IPS-18c (cell line): Measurements from ENCODE around the gene VCP.

Source experiments
- H3K4me3 ChIP-seq: 2 replicates; pipeline ENCODE4 v1.7.0; 2013; ENCODE audit warnings: low read depth, mild to moderate bottlenecking, low read length, moderate library complexity; ENCODE audit not compliant: insufficient read depth
- H3K9me3 ChIP-seq: one replicate; pipeline ENCODE4 v1.6.1; 2013; ENCODE audit warnings: mild to moderate bottlenecking, low read length, moderate library complexity; ENCODE audit not compliant: control insufficient read depth, insufficient read depth

Gene VCP

GRCh38 chr9:35074791-35075190, 2.4 kb upstream of the VCP start:
- no peaks in the 10 kb centered on the region for H3K9me3 ChIP-seq

GRCh38 chr9:35074141-35074540, 1.7 kb upstream of the VCP start:
- no peak overlapping the region for H3K4me3 ChIP-seq

More at GRCh38 chr9:35074791-35075190, 2.4 kb upstream of the VCP start:
- H3K4me3 ChIP-seq: no peak overlapping the region

GRCh38 chr9:35073279-35073612, 821 bp upstream of the VCP start:
- Histone ChIP-seq H3K9me3 (no peaks in the 10 kb centered on the region), H3K4me3 (no peak overlapping the region; the same call in 1 of the 2 replicates)

More at GRCh38 chr9:35074141-35074540, 1.7 kb upstream of the VCP start:
- no peaks in the 10 kb centered on the region for H3K9me3 ChIP-seq

GRCh38 chr9:35071814-35072460, 488 bp downstream of the VCP start:
- peak overlapping the region; percentile 98 for H3K4me3 ChIP-seq

GRCh38 chr9:35070823-35071813, 1.3 kb downstream of the VCP start:
- H3K4me3 ChIP-seq: peak overlapping the region; percentile 98

More at GRCh38 chr9:35071814-35072460, 488 bp downstream of the VCP start:
- H3K9me3 ChIP-seq: no peaks in the 10 kb centered on the region

GRCh38 chr9:35069020-35069419, 3.4 kb downstream of the VCP start:
- Histone ChIP-seq H3K4me3 (no peak overlapping the region), H3K9me3 (no peaks in the 10 kb centered on the region)

More at GRCh38 chr9:35070823-35071813, 1.3 kb downstream of the VCP start:
- H3K9me3 ChIP-seq: no peaks in the 10 kb centered on the region

- Histone ChIP-seq H3K4me3 (no peak overlapping the region), H3K9me3 (no peaks in the 10 kb centered on the region)
Measured at GRCh38 chr9:35067056-35067455, 5.4 kb downstream of the VCP start.

GRCh38 chr9:35060548-35061207, 11.7 kb downstream of the VCP start:
- Histone ChIP-seq H3K9me3 (no peaks in the 10 kb centered on the region), H3K4me3 (no peak overlapping the region)

- H3K9me3 ChIP-seq: no peaks in the 10 kb centered on the region
- H3K4me3 ChIP-seq: no peak overlapping the region
Measured at GRCh38 chr9:35059438-35059837, 13.0 kb downstream of the VCP start.

- no peak overlapping the region for H3K4me3 ChIP-seq
- H3K9me3 ChIP-seq: no peaks in the 10 kb centered on the region
Measured at GRCh38 chr9:35057271-35057620, 15.2 kb downstream of the VCP start.

GRCh38 chr9:35056571-35057270, 15.7 kb downstream of the VCP start:
- Histone ChIP-seq H3K9me3 (no peaks in the 10 kb centered on the region), H3K4me3 (no peak overlapping the region)

- no peak overlapping the region for H3K4me3 ChIP-seq
- H3K9me3 ChIP-seq: no peaks in the 10 kb centered on the region
Measured at GRCh38 chr9:35054871-35055644, 17.4 kb downstream of the VCP start.

GRCh38 chr9:35054185-35054835, 18.1 kb downstream of the VCP start:
- Histone ChIP-seq H3K4me3 (no peak overlapping the region), H3K9me3 (no peaks in the 10 kb centered on the region)

- Histone ChIP-seq H3K9me3 (no peaks in the 10 kb centered on the region), H3K4me3 (no peak overlapping the region)
Measured at GRCh38 chr9:35051069-35051967, 21.1 kb downstream of the VCP start.

GRCh38 chr9:35048511-35048910, 23.9 kb downstream of the VCP start:
- H3K9me3 ChIP-seq: no peaks in the 10 kb centered on the region
- H3K4me3 ChIP-seq: no peak overlapping the region
